ENCODE measurements around the gene LCP1. TPM values are rescaled to one million over a fixed set of nuclear protein-coding genes. Genes with fewer than 3 reads are reported as not detected.

The LCP1 gene
- total and polyA plus RNA-seq, 2 of the 13 experiments (the other 11 are each of a cell fraction or from before 2014, with no cell fraction given), result 1.6 TPM

DNA sequence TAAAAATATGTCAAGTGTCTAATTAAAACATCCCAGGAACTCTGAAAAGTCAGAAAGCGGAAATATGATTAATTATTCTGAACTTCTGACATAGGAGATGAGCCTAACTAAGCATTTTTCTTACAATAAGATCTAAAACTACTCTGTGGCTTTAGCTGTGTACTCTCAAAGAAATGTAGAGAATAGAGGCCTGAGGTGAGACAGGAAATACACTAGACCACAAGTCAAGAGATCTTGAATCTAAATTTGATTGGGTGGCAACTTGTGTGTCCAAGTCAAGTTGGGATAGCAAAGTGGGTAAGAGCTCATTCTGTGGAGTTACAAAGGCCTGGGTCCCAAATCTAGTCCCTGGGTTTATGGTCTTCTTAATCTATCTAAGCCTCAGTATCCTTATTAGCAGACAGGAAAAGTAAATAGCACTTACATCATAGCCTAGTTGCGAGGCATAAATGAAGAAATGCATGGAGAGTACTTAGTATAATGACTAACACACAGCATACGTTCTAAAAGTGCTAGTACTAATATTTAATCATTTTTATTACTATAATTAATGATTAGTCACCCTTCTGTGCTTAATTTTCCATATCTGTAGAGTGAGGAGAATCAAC is 20.3 kb upstream of the LCP1 start (continued):
- TF ChIP-seq RFXANK (CRISPR knock-in tag; IDR thresholded peaks at IDR 0.05), result no peak
- no peak for TF ChIP-seq ZNF670 (CRISPR knock-in tag; IDR thresholded peaks at IDR 0.05; ENCODE audit: borderline replicate concordance)
- TF ChIP-seq KLF15 (CRISPR knock-in tag; IDR thresholded peaks at IDR 0.05; ENCODE audit: borderline replicate concordance), result no peak

DNA sequence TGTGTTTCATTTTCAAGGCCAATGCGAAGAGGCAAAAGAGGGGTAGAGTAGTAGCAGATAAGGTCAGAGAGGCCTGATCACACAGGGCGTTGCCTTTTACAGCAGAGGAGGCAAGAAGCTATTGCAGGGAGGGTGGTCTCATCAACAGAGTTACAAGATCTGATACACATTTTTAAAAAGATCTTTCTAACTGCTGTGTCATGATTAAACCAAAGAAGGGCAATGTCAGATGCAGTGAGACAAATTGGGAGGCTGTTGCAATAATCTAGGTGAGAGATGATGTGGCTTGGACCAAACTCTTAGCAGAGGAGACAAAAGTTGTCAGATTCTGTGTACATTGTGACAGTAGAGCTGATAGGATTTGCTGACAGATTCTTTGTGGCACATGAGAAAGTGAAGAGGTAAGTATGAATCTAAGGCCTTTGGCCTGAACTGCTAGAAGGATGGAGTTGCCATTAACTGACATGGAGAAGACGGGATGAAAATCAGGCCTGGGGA is 16.8 kb upstream of the LCP1 start:
- TF ChIP-seq SKIL (CRISPR knock-in tag; IDR thresholded peaks at IDR 0.05; ENCODE audit: borderline replicate concordance) (no peak), ZNF841 (CRISPR knock-in tag; IDR thresholded peaks at IDR 0.05; ENCODE audit: borderline replicate concordance) (no peak), ZFY (CRISPR knock-in tag; IDR thresholded peaks at IDR 0.05) (no peak), XBP1 (CRISPR knock-in tag; IDR thresholded peaks at IDR 0.05) (no peak), NFKBIZ (CRISPR knock-in tag; IDR thresholded peaks at IDR 0.05) (no peak), KAT2B (IDR thresholded peaks at IDR 0.05; ENCODE audit: borderline replicate concordance, low read depth, low read length) (no peak)
- TF ChIP-seq, protein P1, sequence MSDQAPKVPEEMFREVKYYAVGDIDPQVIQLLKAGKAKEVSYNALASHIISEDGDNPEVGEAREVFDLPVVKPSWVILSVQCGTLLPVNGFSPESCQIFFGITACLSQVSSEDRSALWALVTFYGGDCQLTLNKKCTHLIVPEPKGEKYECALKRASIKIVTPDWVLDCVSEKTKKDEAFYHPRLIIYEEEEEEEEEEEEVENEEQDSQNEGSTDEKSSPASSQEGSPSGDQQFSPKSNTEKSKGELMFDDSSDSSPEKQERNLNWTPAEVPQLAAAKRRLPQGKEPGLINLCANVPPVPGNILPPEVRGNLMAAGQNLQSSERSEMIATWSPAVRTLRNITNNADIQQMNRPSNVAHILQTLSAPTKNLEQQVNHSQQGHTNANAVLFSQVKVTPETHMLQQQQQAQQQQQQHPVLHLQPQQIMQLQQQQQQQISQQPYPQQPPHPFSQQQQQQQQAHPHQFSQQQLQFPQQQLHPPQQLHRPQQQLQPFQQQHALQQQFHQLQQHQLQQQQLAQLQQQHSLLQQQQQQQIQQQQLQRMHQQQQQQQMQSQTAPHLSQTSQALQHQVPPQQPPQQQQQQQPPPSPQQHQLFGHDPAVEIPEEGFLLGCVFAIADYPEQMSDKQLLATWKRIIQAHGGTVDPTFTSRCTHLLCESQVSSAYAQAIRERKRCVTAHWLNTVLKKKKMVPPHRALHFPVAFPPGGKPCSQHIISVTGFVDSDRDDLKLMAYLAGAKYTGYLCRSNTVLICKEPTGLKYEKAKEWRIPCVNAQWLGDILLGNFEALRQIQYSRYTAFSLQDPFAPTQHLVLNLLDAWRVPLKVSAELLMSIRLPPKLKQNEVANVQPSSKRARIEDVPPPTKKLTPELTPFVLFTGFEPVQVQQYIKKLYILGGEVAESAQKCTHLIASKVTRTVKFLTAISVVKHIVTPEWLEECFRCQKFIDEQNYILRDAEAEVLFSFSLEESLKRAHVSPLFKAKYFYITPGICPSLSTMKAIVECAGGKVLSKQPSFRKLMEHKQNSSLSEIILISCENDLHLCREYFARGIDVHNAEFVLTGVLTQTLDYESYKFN (CRISPR knock-in tag; conservative IDR thresholded peaks at IDR 0.05), result no peak
- Histone ChIP-seq H3K4me1 (ENCODE audit: insufficient read depth, low read length) (no peaks in the 10 kb centered on the region), H3K4me3 (replicated peaks in 1 of 3; ENCODE audit: insufficient read depth in 1 of 3, low read depth in 2 of 3, low read length in 3 of 3) (no peak overlapping the region), H3K79me2 (ENCODE audit: insufficient read depth, low read length) (no peaks in the 10 kb centered on the region), H3K4me2 (ENCODE audit: low read depth, low read length) (no peak overlapping the region), H3K9ac (ENCODE audit: insufficient read depth, low read depth, low read length) (no peak overlapping the region), H3K27me3 (ENCODE audit: control insufficient read depth in 1 of 2, insufficient read depth in 2 of 2, low read length in 2 of 2) (no peaks in the 10 kb centered on the region; a peak in 1 of 5 replicates), H3K27ac (ENCODE audit: extremely low read length, insufficient read depth, low read length) (no peak overlapping the region), H2AFZ (ENCODE audit: low read length) (no peak overlapping the region), H4K20me1 (ENCODE audit: insufficient read depth, low read length) (no peaks in the 10 kb centered on the region), H3K36me3 (replicated peaks in 1 of 2; ENCODE audit: control insufficient read depth in 1 of 2, insufficient read depth in 2 of 2, low read length in 2 of 2) (no peaks in the 10 kb centered on the region), H3K9me3 (ENCODE audit: low read length) (no peaks in the 10 kb centered on the region)
- FAIRE-seq (no peak), ATAC-seq (no peak), DNase-seq (ENCODE audit: low spot score) (no peak)
- in situ Hi-C loops (cut with HindIII; ENCODE audit: extremely low pct_ligation_motif_present, low pct_unique_long_range_greater_than_20kb) (no loop called here), intact Hi-C loops (cut with micrococcal nuclease; ENCODE audit: unreplicated experiment) (loop anchor here (5.0 kb wide), 1 partner anchor 564 kb away; no protein-coding TSS in a partner anchor)
- 22% methylated on average over 3 of the region's 3 CpGs for WGBS (ENCODE audit: low lambda C conversion rate)
- BruUV-seq (replicated peaks), result no TSS peak
- ChIA-PET CTCF (ENCODE audit: low intra/inter-chr PET ratio, low total read pairs) (no interaction called here), POLR2A (no interaction called here)
